HTR-8/SVneo (cell line): ENCODE results near the gene SOX1.

Source experiments
- DNase-seq: peaks from one replicate; pipeline ENCODE4 v3.0.0; 2011; ENCODE audit warnings: low spot score, mixed read lengths; ENCODE audit not compliant: insufficient read length
- FAIRE-seq: peaks from 2 replicates; lab custom pipeline; 2011; peaks lifted over from hg19 to GRCh38; lab: Jason Lieb, UNC

SOX1 gene

GRCh38 chr13:112103260-112103838 lies 36.4 kb downstream of the SOX1 start:
- no peak for DNase-seq
- no peak for FAIRE-seq

- no peak for FAIRE-seq
Measured at GRCh38 chr13:112103961-112104880, 37.3 kb downstream of the SOX1 start.

GRCh38 chr13:112104881-112105234 lies 37.9 kb downstream of the SOX1 start:
- no peak for DNase-seq
- FAIRE-seq = no peak

More at GRCh38 chr13:112103961-112104880, 37.3 kb downstream of the SOX1 start:
- no peak for DNase-seq

GRCh38 chr13:112105244-112105681 lies 38.3 kb downstream of the SOX1 start:
- FAIRE-seq (no peak), DNase-seq (no peak)

GRCh38 chr13:112105892-112106291 lies 38.9 kb downstream of the SOX1 start:
- DNase-seq (no peak), FAIRE-seq (no peak)

GRCh38 chr13:112106478-112107141 lies 39.7 kb downstream of the SOX1 start:
- DNase-seq (no peak), FAIRE-seq (no peak)

GRCh38 chr13:112107289-112107688 lies 40.3 kb downstream of the SOX1 start:
- no peak for FAIRE-seq
- no peak for DNase-seq

- FAIRE-seq (no peak), DNase-seq (no peak)
Measured at GRCh38 chr13:112110479-112110878, 43.5 kb downstream of the SOX1 start.

- FAIRE-seq = no peak
- no peak for DNase-seq
Measured at GRCh38 chr13:112111239-112111857, 44.4 kb downstream of the SOX1 start.

- FAIRE-seq = no peak
Measured at GRCh38 chr13:112112534-112113276, 45.8 kb downstream of the SOX1 start.

GRCh38 chr13:112113348-112113747 lies 46.4 kb downstream of the SOX1 start:
- no peak for FAIRE-seq
- no peak for DNase-seq

More at GRCh38 chr13:112112534-112113276, 45.8 kb downstream of the SOX1 start:
- DNase-seq = no peak

GRCh38 chr13:112113851-112114250 lies 46.9 kb downstream of the SOX1 start:
- FAIRE-seq (no peak), DNase-seq (no peak)

- DNase-seq = no peak
- no peak for FAIRE-seq
Measured at GRCh38 chr13:112114391-112114790, 47.4 kb downstream of the SOX1 start.

- FAIRE-seq (no peak), DNase-seq (no peak)
Measured at GRCh38 chr13:112115403-112116091, 48.6 kb downstream of the SOX1 start.

GRCh38 chr13:112116187-112116950 lies 49.4 kb downstream of the SOX1 start:
- FAIRE-seq (no peak), DNase-seq (no peak)

- FAIRE-seq = no peak
- no peak for DNase-seq
Measured at GRCh38 chr13:112117258-112117954, 50.5 kb downstream of the SOX1 start.

- FAIRE-seq (no peak), DNase-seq (no peak)
Measured at GRCh38 chr13:112117955-112118302, 51.0 kb downstream of the SOX1 start.

- DNase-seq (no peak), FAIRE-seq (no peak)
Measured at GRCh38 chr13:112118451-112119064, 51.6 kb downstream of the SOX1 start.
